Left lung (tissue), 10 donors: ENCODE data around the gene TMEM140. TPM values are rescaled to one million over a fixed set of nuclear protein-coding genes. Genes with fewer than 3 reads are reported as not detected.

Source experiments
- ATAC-seq: fragments of 200-7000 bp; cut with Tn5 transposase; one replicate; pipeline ENCODE4 v1.9.1; 2020; ENCODE audit warnings: moderate library complexity
- DNase-seq, 4 donors: peaks; one replicate each; pipeline ENCODE4 v3.0.0-alpha.2; 2013 to 2020
- H3K27ac ChIP-seq, 2 donors: fragments of 200-600 bp; sonication (generic) in 1 of 2; one replicate each; pipeline versions ENCODE4 v1.5.0 to v1.8.0; 2020 to 2021
- H3K27me3 ChIP-seq, 2 donors: fragments of 200-600 bp; sonication (generic) in 1 of 2; one replicate each; pipeline versions ENCODE4 v1.5.0 to v1.8.0; 2020 to 2021
- H3K36me3 ChIP-seq, 2 donors: fragments of 200-600 bp; sonication (generic) in 1 of 2; one replicate each; pipeline versions ENCODE4 v1.5.0 to v1.8.0; 2020 to 2021
- H3K4me1 ChIP-seq, 2 donors: fragments of 200-600 bp; one replicate each; pipeline ENCODE4 v1.8.0; 2021
- H3K4me3 ChIP-seq, 2 donors: fragments of 200-600 bp; sonication (generic) in 1 of 2; one replicate each; pipeline versions ENCODE4 v1.5.0 to v1.8.0; 2020 to 2021; ENCODE audit warnings: mild to moderate bottlenecking in 1 of 2
- H3K9me3 ChIP-seq, 2 donors: fragments of 200-600 bp; sonication (generic) in 1 of 2; one replicate each; pipeline versions ENCODE4 v1.5.0 to v1.8.0; 2020 to 2021
- intact Hi-C, 2 donors: fragments of 100-400 bp; cut with DNase I; formaldehyde crosslinking; loops; one replicate each; pipeline versions ENCODE4 v1.11.2 to v1.14.2; 2022
- polyA plus RNA-seq, 6 donors: library from polyadenylated mRNA; unstranded; fragments of 120-200 nt; gene quantifications; one replicate each; pipeline ENCODE4 v1.2.1, GENCODE V29; 2013; ENCODE audit not compliant: insufficient read length in 6 of 6
- total RNA-seq, 2 donors: library from RNA; stranded (reverse); fragmentation: NEBNext Ultra II Directional; extraction: Animal tissue kit (Norgen Biotek cat#: 25700); gene quantifications; one replicate each; pipeline ENCODE4 v1.2.1, GENCODE V29; 2021
- TF ChIP-seq, protein P1 (sequence below), 2 donors: fragments of 200-600 bp; sonication (generic) in 1 of 2; IDR thresholded peaks; one replicate each; pipeline versions ENCODE4 v1.5.0 to v1.8.0; 2021; ENCODE audit warnings: antibody characterized with exemption in 2 of 2
- donor health status: DM: no; HTN: yes; CAD: no.
- donor health status: DM: no; HTN: no; CAD: no.

Gene TMEM140
- total and polyA plus RNA-seq, 8 donors = 17.7 to 25.4 (median 19.1) TPM

GRCh38 chr7:135195156-135195555, 47.3 kb downstream of the TMEM140 start:
- intact Hi-C loops = no loop called here
- H3K36me3 ChIP-seq = peaks cover 0 to 97% of the 10 kb centered on the region in 2 donors

GRCh38 chr7:135195968-135196629, 48.2 kb downstream of the TMEM140 start:
- no peaks in the 10 kb centered on the region for H3K4me1 ChIP-seq
- no peak overlapping the region for H3K4me3 ChIP-seq
- intact Hi-C loops = no loop called here
- ATAC-seq (no peak), DNase-seq (no peak)
- TF ChIP-seq, protein P1, sequence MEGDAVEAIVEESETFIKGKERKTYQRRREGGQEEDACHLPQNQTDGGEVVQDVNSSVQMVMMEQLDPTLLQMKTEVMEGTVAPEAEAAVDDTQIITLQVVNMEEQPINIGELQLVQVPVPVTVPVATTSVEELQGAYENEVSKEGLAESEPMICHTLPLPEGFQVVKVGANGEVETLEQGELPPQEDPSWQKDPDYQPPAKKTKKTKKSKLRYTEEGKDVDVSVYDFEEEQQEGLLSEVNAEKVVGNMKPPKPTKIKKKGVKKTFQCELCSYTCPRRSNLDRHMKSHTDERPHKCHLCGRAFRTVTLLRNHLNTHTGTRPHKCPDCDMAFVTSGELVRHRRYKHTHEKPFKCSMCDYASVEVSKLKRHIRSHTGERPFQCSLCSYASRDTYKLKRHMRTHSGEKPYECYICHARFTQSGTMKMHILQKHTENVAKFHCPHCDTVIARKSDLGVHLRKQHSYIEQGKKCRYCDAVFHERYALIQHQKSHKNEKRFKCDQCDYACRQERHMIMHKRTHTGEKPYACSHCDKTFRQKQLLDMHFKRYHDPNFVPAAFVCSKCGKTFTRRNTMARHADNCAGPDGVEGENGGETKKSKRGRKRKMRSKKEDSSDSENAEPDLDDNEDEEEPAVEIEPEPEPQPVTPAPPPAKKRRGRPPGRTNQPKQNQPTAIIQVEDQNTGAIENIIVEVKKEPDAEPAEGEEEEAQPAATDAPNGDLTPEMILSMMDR (IDR thresholded peaks at IDR 0.05) = no peak
- H3K9me3 ChIP-seq = no peaks in the 10 kb centered on the region
- H3K27me3 ChIP-seq = no peaks in the 10 kb centered on the region
- peaks cover 0 to 92% of the 10 kb centered on the region in 2 donors for H3K36me3 ChIP-seq
- no peak overlapping the region for H3K27ac ChIP-seq

More at GRCh38 chr7:135195156-135195555, 47.3 kb downstream of the TMEM140 start:
- Histone ChIP-seq H3K4me1 (no peaks in the 10 kb centered on the region), H3K27ac (no peak overlapping the region), H3K27me3 (no peaks in the 10 kb centered on the region), H3K9me3 (no peaks in the 10 kb centered on the region), H3K4me3 (no peak overlapping the region)
- DNase-seq (no peak), ATAC-seq (no peak)
- TF ChIP-seq, protein P1 (IDR thresholded peaks at IDR 0.05) = no peak

DNA sequence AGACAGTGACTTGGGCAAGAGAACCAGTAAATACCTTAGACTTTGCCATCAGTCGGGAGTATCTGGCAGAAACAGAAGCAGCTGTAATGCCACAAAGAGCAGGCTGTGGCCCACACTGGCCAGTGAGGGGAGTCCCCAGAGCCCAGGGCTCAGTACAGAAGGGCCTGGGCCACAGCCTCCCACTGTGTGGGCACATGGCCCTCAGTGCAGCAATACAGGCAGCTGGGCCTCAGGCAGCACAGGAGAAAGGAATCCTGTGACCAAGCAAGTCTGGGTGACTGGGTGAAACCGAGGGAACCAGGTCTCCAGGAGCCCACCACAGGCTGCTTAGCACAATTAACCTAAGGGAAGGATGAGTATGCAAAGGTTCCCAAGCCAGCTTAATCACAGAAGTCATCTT, 49.5 kb downstream of the TMEM140 start:
- Histone ChIP-seq H3K4me3 (no peak overlapping the region), H3K4me1 (no peaks in the 10 kb centered on the region), H3K9me3 (no peaks in the 10 kb centered on the region), H3K27ac (no peak overlapping the region), H3K27me3 (no peaks in the 10 kb centered on the region), H3K36me3 (peaks cover 0 to 90% of the 10 kb centered on the region in 2 donors)
- ATAC-seq (no peak), DNase-seq (no peak)
- intact Hi-C loops = no loop called here
- TF ChIP-seq, protein P1 (IDR thresholded peaks at IDR 0.05) = no peak

GRCh38 chr7:135197906-135198655, 50.2 kb downstream of the TMEM140 start:
- Histone ChIP-seq H3K9me3 (no peaks in the 10 kb centered on the region), H3K4me3 (no peak overlapping the region), H3K27ac (no peak overlapping the region), H3K4me1 (peaks cover 0 to under 1% of the 10 kb centered on the region in 2 donors), H3K36me3 (peaks cover 0 to 87% of the 10 kb centered on the region in 2 donors), H3K27me3 (no peaks in the 10 kb centered on the region)
- no peak for DNase-seq
- TF ChIP-seq, protein P1 (IDR thresholded peaks at IDR 0.05) = no peak
- no peak for ATAC-seq
- intact Hi-C loops = no loop called here

- Histone ChIP-seq H3K4me3 (no peak overlapping the region), H3K9me3 (no peaks in the 10 kb centered on the region), H3K27ac (no peak overlapping the region), H3K27me3 (no peaks in the 10 kb centered on the region), H3K4me1 (peaks cover 2 to 3% of the 10 kb centered on the region in 2 donors), H3K36me3 (peaks cover 0 to 87% of the 10 kb centered on the region in 2 donors)
- TF ChIP-seq, protein P1 (IDR thresholded peaks at IDR 0.05) = no peak
- intact Hi-C loops = no loop called here
- no peak for DNase-seq
- no peak for ATAC-seq
Observed at GRCh38 chr7:135199439-135199838, 51.6 kb downstream of the TMEM140 start.
